ENCODE data around the gene UCN2. TPM values are rescaled to one million over a fixed set of nuclear protein-coding genes. Genes with fewer than 3 reads are reported as not detected.

UCN2 gene
- total RNA-seq, 2 donors from 2014 or later = 3.0 TPM; not detected in 1

GRCh38 chr3:48518069-48518468 lies 45.5 kb downstream of the UCN2 start:
- H3K4me3 ChIP-seq = no peak overlapping the region
- no peaks in the 10 kb centered on the region for H3K9me3 ChIP-seq
- H3K27ac ChIP-seq = no peak overlapping the region
- TF ChIP-seq, protein P1, sequence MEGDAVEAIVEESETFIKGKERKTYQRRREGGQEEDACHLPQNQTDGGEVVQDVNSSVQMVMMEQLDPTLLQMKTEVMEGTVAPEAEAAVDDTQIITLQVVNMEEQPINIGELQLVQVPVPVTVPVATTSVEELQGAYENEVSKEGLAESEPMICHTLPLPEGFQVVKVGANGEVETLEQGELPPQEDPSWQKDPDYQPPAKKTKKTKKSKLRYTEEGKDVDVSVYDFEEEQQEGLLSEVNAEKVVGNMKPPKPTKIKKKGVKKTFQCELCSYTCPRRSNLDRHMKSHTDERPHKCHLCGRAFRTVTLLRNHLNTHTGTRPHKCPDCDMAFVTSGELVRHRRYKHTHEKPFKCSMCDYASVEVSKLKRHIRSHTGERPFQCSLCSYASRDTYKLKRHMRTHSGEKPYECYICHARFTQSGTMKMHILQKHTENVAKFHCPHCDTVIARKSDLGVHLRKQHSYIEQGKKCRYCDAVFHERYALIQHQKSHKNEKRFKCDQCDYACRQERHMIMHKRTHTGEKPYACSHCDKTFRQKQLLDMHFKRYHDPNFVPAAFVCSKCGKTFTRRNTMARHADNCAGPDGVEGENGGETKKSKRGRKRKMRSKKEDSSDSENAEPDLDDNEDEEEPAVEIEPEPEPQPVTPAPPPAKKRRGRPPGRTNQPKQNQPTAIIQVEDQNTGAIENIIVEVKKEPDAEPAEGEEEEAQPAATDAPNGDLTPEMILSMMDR (IDR thresholded peaks at IDR 0.05) = no peak
- H3K4me1 ChIP-seq (ENCODE audit: control insufficient read depth in 1 of 2, low read depth in 2 of 2) = no peaks in the 10 kb centered on the region
- H3K27me3 ChIP-seq (replicated peaks; ENCODE audit: insufficient read depth) = no peaks in the 10 kb centered on the region
- no peak for ATAC-seq (ENCODE audit: insufficient number of reproducible peaks, low FRiP score, low read depth)
- no peaks in the 10 kb centered on the region for H3K36me3 ChIP-seq
- DNase-seq (ENCODE audit: low spot score) = no peak

- TF ChIP-seq, protein P1 (IDR thresholded peaks at IDR 0.05) = no peak
Measured at GRCh38 chr3:48516571-48516970, 47.0 kb downstream of the UCN2 start.

GRCh38 chr3:48514431-48515227 lies 49.0 kb downstream of the UCN2 start:
- no peaks in the 10 kb centered on the region for H3K9me3 ChIP-seq
- H3K4me1 ChIP-seq (ENCODE audit: control insufficient read depth in 1 of 2, low read depth in 2 of 2) = no peaks in the 10 kb centered on the region
- no peak overlapping the region for H3K4me3 ChIP-seq
- no peak overlapping the region for H3K27ac ChIP-seq
- ATAC-seq (ENCODE audit: insufficient number of reproducible peaks, low FRiP score, low read depth) (no peak), DNase-seq (ENCODE audit: low spot score) (no peak)
- TF ChIP-seq, protein P1 (IDR thresholded peaks at IDR 0.05) = no peak
- H3K36me3 ChIP-seq = no peaks in the 10 kb centered on the region
- H3K27me3 ChIP-seq (replicated peaks; ENCODE audit: insufficient read depth) = no peaks in the 10 kb centered on the region

More at GRCh38 chr3:48516571-48516970, 47.0 kb downstream of the UCN2 start:
- H3K4me3 ChIP-seq = no peak overlapping the region
- no peaks in the 10 kb centered on the region for H3K9me3 ChIP-seq
- no peak for ATAC-seq (ENCODE audit: insufficient number of reproducible peaks, low FRiP score, low read depth)
- no peaks in the 10 kb centered on the region for H3K4me1 ChIP-seq (ENCODE audit: control insufficient read depth in 1 of 2, low read depth in 2 of 2)
- H3K27ac ChIP-seq = no peak overlapping the region
- no peaks in the 10 kb centered on the region for H3K27me3 ChIP-seq (replicated peaks; ENCODE audit: insufficient read depth)
- no peaks in the 10 kb centered on the region for H3K36me3 ChIP-seq
- DNase-seq (ENCODE audit: low spot score) = no peak

Other genes starting within 250 kb of the UCN2 start
- gene SPINK8, start 230.1 kb downstream of the UCN2 start, total RNA-seq = not detected
- not detected for gene FBXW12, start 191.6 kb downstream of the UCN2 start, total RNA-seq
- 100 to 1,000 TPM; 177 to 210 TPM for gene PLXNB1, start 133.7 kb downstream of the UCN2 start, total RNA-seq
- 10 to 100 TPM in 1 of 2 donors, 1 to 10 TPM in 1; 5.9 to 15.2 TPM for gene CCDC51, start 123.7 kb downstream of the UCN2 start, total RNA-seq
- gene TMA7, start 123.5 kb downstream of the UCN2 start, total RNA-seq = 100 to 1,000 TPM; 112 to 164 TPM
- 1 to 10 TPM; 4.0 to 8.3 TPM for gene ATRIP, start 117.0 kb downstream of the UCN2 start, total RNA-seq
- 100 to 1,000 TPM; 151 to 159 TPM for gene SHISA5, start 59.6 kb downstream of the UCN2 start, total RNA-seq
- gene PFKFB4, start 7.0 kb downstream of the UCN2 start, total RNA-seq = 1 to 10 TPM; 3.7 to 8.5 TPM
- gene COL7A1, start 31.5 kb upstream of the UCN2 start, total RNA-seq = 10 to 100 TPM; 16.4 to 26.7 TPM
- 100 to 1,000 TPM; 226 to 234 TPM for gene UQCRC1, start 45.9 kb upstream of the UCN2 start, total RNA-seq
- 1 to 10 TPM in 1 of 2 donors, not detected in 1; 8.0 TPM for gene TMEM89, start 58.0 kb upstream of the UCN2 start, total RNA-seq
- 100 to 1,000 TPM in 1 of 2 donors, 10 to 100 TPM in 1; 93.9 to 102 TPM for gene SLC26A6, start 71.7 kb upstream of the UCN2 start, total RNA-seq
- 1 to 10 TPM; 1.3 to 3.0 TPM for gene CELSR3, start 99.1 kb upstream of the UCN2 start, total RNA-seq
- gene NCKIPSD, start 122.1 kb upstream of the UCN2 start, total RNA-seq = 100 to 1,000 TPM in 1 of 2 donors, 10 to 100 TPM in 1; 59.6 to 101 TPM
- gene IP6K2, start 153.4 kb upstream of the UCN2 start, total RNA-seq = 10 to 100 TPM; 38.3 to 90.7 TPM

Data from thoracic aorta (tissue), 2 donors.